Measurements from ENCODE around the gene SELENON. TPM values are rescaled to one million over a fixed set of nuclear protein-coding genes. Genes with fewer than 3 reads are reported as not detected.

The SELENON gene
- polyA plus RNA-seq, 1 experiment: 39.9 TPM

GRCh38 chr1:25795211-25795610, 4.8 kb upstream of the SELENON start:
- Histone ChIP-seq H3K27me3 (ENCODE audit: control insufficient read depth, insufficient read depth, low read length) (peaks cover 6% of the 10 kb centered on the region), H3K36me3 (ENCODE audit: control insufficient read depth, insufficient read depth, low read length) (no peaks in the 10 kb centered on the region), H3K4me3 (ENCODE audit: low read depth, low read length) (no peak overlapping the region)
- DNase-seq (ENCODE audit: low read depth): no peak
- CTCF ChIA-PET: interaction anchor here (0.9 to 8.6 kb wide), 10 partner anchors 14 to 228 kb away, joined by 3 to 125 read pairs (median 3); no protein-coding TSS in a partner anchor
- no peak for TF ChIP-seq CTCF (IDR thresholded peaks at IDR 0.05; ENCODE audit: insufficient read depth, low read depth, low read length)
- POLR2A ChIA-PET: no interaction called here

- POLR2A ChIA-PET: no interaction called here
- no peak overlapping the region for H3K4me3 ChIP-seq (ENCODE audit: low read depth, low read length)
- peaks cover 3% of the 10 kb centered on the region for H3K27me3 ChIP-seq (ENCODE audit: control insufficient read depth, insufficient read depth, low read length)
- CTCF ChIA-PET: interaction anchor here (0.6 to 8.6 kb wide), 13 partner anchors 9 to 319 kb away, joined by 3 to 125 read pairs (median 3); no protein-coding TSS in a partner anchor
- no peak for TF ChIP-seq CTCF (IDR thresholded peaks at IDR 0.05; ENCODE audit: insufficient read depth, low read depth, low read length)
- no peaks in the 10 kb centered on the region for H3K36me3 ChIP-seq (ENCODE audit: control insufficient read depth, insufficient read depth, low read length)
- DNase-seq (ENCODE audit: low read depth): no peak
These were observed 3.8 kb upstream of the SELENON start for GRCh38 chr1:25795946-25796810.

- H3K27me3 ChIP-seq (ENCODE audit: control insufficient read depth, insufficient read depth, low read length): peaks cover 2% of the 10 kb centered on the region
- H3K36me3 ChIP-seq (ENCODE audit: control insufficient read depth, insufficient read depth, low read length): no peaks in the 10 kb centered on the region
- DNase-seq (ENCODE audit: low read depth): no peak
- ChIA-PET POLR2A (no interaction called here), CTCF (interaction anchor here (0.9 to 8.6 kb wide), 12 partner anchors 9 to 231 kb away, joined by 3 to 125 read pairs (median 5); no protein-coding TSS in a partner anchor)
- TF ChIP-seq CTCF (IDR thresholded peaks at IDR 0.05; ENCODE audit: insufficient read depth, low read depth, low read length): peak; percentile 89
- no peak overlapping the region for H3K4me3 ChIP-seq (ENCODE audit: low read depth, low read length)
These were observed 3.1 kb upstream of the SELENON start for GRCh38 chr1:25796811-25797458.

DNA sequence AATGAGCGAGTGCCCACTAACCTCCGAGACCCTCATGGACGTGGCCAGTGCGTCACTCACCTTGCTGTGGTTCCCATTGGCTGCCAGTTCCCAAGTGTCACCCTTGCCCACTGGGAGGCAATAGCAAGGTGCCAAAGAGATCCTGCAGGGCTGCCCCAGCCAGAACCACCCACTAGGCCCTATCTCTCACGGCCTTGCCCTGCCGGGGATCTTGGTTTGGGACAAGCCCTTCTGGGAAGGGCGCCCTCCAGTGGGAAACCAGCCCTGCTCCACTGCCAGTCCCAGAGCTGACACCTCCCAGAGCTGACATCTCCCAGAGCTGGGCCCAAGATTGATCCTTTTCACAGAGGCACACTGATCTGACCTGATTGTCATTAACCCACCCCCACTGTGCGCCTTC, 2.1 kb upstream of the SELENON start:
- Histone ChIP-seq H3K27me3 (ENCODE audit: control insufficient read depth, insufficient read depth, low read length) (no peaks in the 10 kb centered on the region; the same call in 1 of the 2 replicates), H3K4me3 (ENCODE audit: low read depth, low read length) (no peak overlapping the region), H3K36me3 (ENCODE audit: control insufficient read depth, insufficient read depth, low read length) (no peaks in the 10 kb centered on the region)
- TF ChIP-seq CTCF (IDR thresholded peaks at IDR 0.05; ENCODE audit: insufficient read depth, low read depth, low read length): peak; percentile 54
- CTCF ChIA-PET: interaction anchor here (0.6 to 8.6 kb wide), 12 partner anchors 9 to 232 kb away, joined by 3 to 125 read pairs (median 6); no protein-coding TSS in a partner anchor
- POLR2A ChIA-PET: no interaction called here
- no peak for DNase-seq (ENCODE audit: low read depth)
